Measurements from ENCODE around the gene MBIP.

Gene MBIP

GRCh38 chr14:36293824-36294223 lies 26.6 kb downstream of the MBIP start:
- Mint-ChIP-seq H3K36me3 (peaks cover 18% of the 10 kb centered on the region), H3K4me1 (no peaks in the 10 kb centered on the region), H3K9me3 (no peaks in the 10 kb centered on the region), H3K4me3 (no peak overlapping the region), H3K27ac (no peak overlapping the region)
- ATAC-seq: no peak
- DNase-seq (ENCODE audit: low spot score in 2 of 2): no peak

GRCh38 chr14:36289954-36290353 lies 30.5 kb downstream of the MBIP start:
- H3K27ac Mint-ChIP-seq: no peak overlapping the region
- no peak for ATAC-seq
- no peaks in the 10 kb centered on the region for H3K36me3 Mint-ChIP-seq
- no peak overlapping the region for H3K4me3 Mint-ChIP-seq
- no peaks in the 10 kb centered on the region for H3K9me3 Mint-ChIP-seq
- no peak for DNase-seq (ENCODE audit: low spot score in 2 of 2)
- H3K4me1 Mint-ChIP-seq: no peaks in the 10 kb centered on the region

- Mint-ChIP-seq H3K4me3 (no peak overlapping the region), H3K4me1 (no peaks in the 10 kb centered on the region)
These were observed 31.9 kb downstream of the MBIP start for GRCh38 chr14:36288496-36288895.

GRCh38 chr14:36284971-36285595 lies 35.4 kb downstream of the MBIP start:
- Mint-ChIP-seq H3K4me3 (no peak overlapping the region), H3K4me1 (no peaks in the 10 kb centered on the region), H3K36me3 (no peaks in the 10 kb centered on the region), H3K27ac (no peak overlapping the region), H3K9me3 (no peaks in the 10 kb centered on the region)
- ATAC-seq (peak; percentile 24), DNase-seq (ENCODE audit: low spot score in 2 of 2) (no peak)

More at GRCh38 chr14:36288496-36288895, 31.9 kb downstream of the MBIP start:
- ATAC-seq: no peak
- Mint-ChIP-seq H3K36me3 (no peaks in the 10 kb centered on the region), H3K27ac (no peak overlapping the region), H3K9me3 (no peaks in the 10 kb centered on the region)
- no peak for DNase-seq (ENCODE audit: low spot score in 2 of 2)

- Mint-ChIP-seq H3K4me3 (no peak overlapping the region), H3K9me3 (no peaks in the 10 kb centered on the region), H3K36me3 (no peaks in the 10 kb centered on the region), H3K27ac (no peak overlapping the region), H3K4me1 (no peaks in the 10 kb centered on the region)
- DNase-seq (ENCODE audit: low spot score in 2 of 2) (no peak), ATAC-seq (no peak)
These were observed 39.1 kb downstream of the MBIP start for GRCh38 chr14:36281309-36281708.

- Mint-ChIP-seq H3K4me3 (no peak overlapping the region), H3K9me3 (no peaks in the 10 kb centered on the region), H3K27ac (no peak overlapping the region), H3K4me1 (no peaks in the 10 kb centered on the region), H3K36me3 (no peaks in the 10 kb centered on the region)
- DNase-seq (ENCODE audit: low spot score in 2 of 2) (no peak), ATAC-seq (no peak)
These were observed 40.9 kb downstream of the MBIP start for GRCh38 chr14:36279306-36280190.

GRCh38 chr14:36275741-36276140 lies 44.7 kb downstream of the MBIP start:
- Mint-ChIP-seq H3K4me1 (peaks cover 16% of the 10 kb centered on the region), H3K36me3 (peaks cover 4% of the 10 kb centered on the region), H3K4me3 (no peak overlapping the region), H3K27ac (no peak overlapping the region), H3K9me3 (no peaks in the 10 kb centered on the region)
- DNase-seq (ENCODE audit: low spot score in 2 of 2) (no peak), ATAC-seq (no peak)

- Mint-ChIP-seq H3K4me1 (peaks cover 16% of the 10 kb centered on the region), H3K27ac (peak overlapping the region; percentile 13), H3K4me3 (peak overlapping the region; percentile 64), H3K9me3 (no peaks in the 10 kb centered on the region), H3K36me3 (peaks cover 4% of the 10 kb centered on the region)
- ATAC-seq (peak; percentile 93), DNase-seq (ENCODE audit: low spot score in 2 of 2) (no peak)
These were observed 48.2 kb downstream of the MBIP start for GRCh38 chr14:36271939-36272907.

- ATAC-seq: no peak
- peaks cover 16% of the 10 kb centered on the region for H3K4me1 Mint-ChIP-seq
- peaks cover 4% of the 10 kb centered on the region for H3K36me3 Mint-ChIP-seq
- no peaks in the 10 kb centered on the region for H3K9me3 Mint-ChIP-seq
- H3K27ac Mint-ChIP-seq: no peak overlapping the region
- DNase-seq (ENCODE audit: low spot score in 2 of 2): no peak
- no peak overlapping the region for H3K4me3 Mint-ChIP-seq
These were observed 49.2 kb downstream of the MBIP start for GRCh38 chr14:36271222-36271621.

GRCh38 chr14:36270191-36270590 lies 50.2 kb downstream of the MBIP start:
- ATAC-seq: no peak
- DNase-seq (ENCODE audit: low spot score in 2 of 2): no peak
- peaks cover 16% of the 10 kb centered on the region for H3K4me1 Mint-ChIP-seq
- no peak overlapping the region for H3K27ac Mint-ChIP-seq
- H3K4me3 Mint-ChIP-seq: no peak overlapping the region
- peaks cover 4% of the 10 kb centered on the region for H3K36me3 Mint-ChIP-seq
- H3K9me3 Mint-ChIP-seq: no peaks in the 10 kb centered on the region

GRCh38 chr14:36268121-36268520 lies 52.3 kb downstream of the MBIP start:
- DNase-seq (ENCODE audit: low spot score in 2 of 2): no peak
- Mint-ChIP-seq H3K27ac (no peak overlapping the region), H3K36me3 (peaks cover 4% of the 10 kb centered on the region), H3K4me1 (peaks cover 16% of the 10 kb centered on the region), H3K4me3 (no peak overlapping the region), H3K9me3 (no peaks in the 10 kb centered on the region)
- ATAC-seq: no peak

GRCh38 chr14:36264595-36264994 lies 55.8 kb downstream of the MBIP start:
- H3K9me3 Mint-ChIP-seq: no peaks in the 10 kb centered on the region
- no peaks in the 10 kb centered on the region for H3K36me3 Mint-ChIP-seq
- H3K4me3 Mint-ChIP-seq: no peak overlapping the region
- ATAC-seq (no peak), DNase-seq (ENCODE audit: low spot score in 2 of 2) (no peak)
- no peak overlapping the region for H3K27ac Mint-ChIP-seq
- no peaks in the 10 kb centered on the region for H3K4me1 Mint-ChIP-seq

GRCh38 chr14:36264107-36264506 lies 56.3 kb downstream of the MBIP start:
- Mint-ChIP-seq H3K36me3 (no peaks in the 10 kb centered on the region), H3K9me3 (no peaks in the 10 kb centered on the region), H3K4me1 (no peaks in the 10 kb centered on the region), H3K27ac (no peak overlapping the region), H3K4me3 (no peak overlapping the region)
- ATAC-seq: no peak
- DNase-seq (ENCODE audit: low spot score in 2 of 2): no peak

GRCh38 chr14:36260970-36261640 lies 59.3 kb downstream of the MBIP start:
- no peak for ATAC-seq
- Mint-ChIP-seq H3K9me3 (no peaks in the 10 kb centered on the region), H3K4me1 (no peaks in the 10 kb centered on the region), H3K4me3 (no peak overlapping the region), H3K36me3 (no peaks in the 10 kb centered on the region), H3K27ac (no peak overlapping the region)
- DNase-seq (ENCODE audit: low spot score in 2 of 2): no peak

GRCh38 chr14:36258241-36258640 lies 62.2 kb downstream of the MBIP start:
- ATAC-seq (no peak), DNase-seq (ENCODE audit: low spot score in 2 of 2) (no peak)
- Mint-ChIP-seq H3K4me3 (no peak overlapping the region), H3K27ac (no peak overlapping the region), H3K4me1 (no peaks in the 10 kb centered on the region), H3K9me3 (no peaks in the 10 kb centered on the region), H3K36me3 (no peaks in the 10 kb centered on the region)
